Measurements from ENCODE around the gene FAM50B.

The FAM50B gene

GRCh38 chr6:3820563-3820962, 28.6 kb upstream of the FAM50B start:
- DNase-seq (ENCODE audit: low spot score), result no peak

GRCh38 chr6:3822747-3823445, 26.3 kb upstream of the FAM50B start:
- DNase-seq (ENCODE audit: low spot score), result no peak

GRCh38 chr6:3823671-3824070, 25.5 kb upstream of the FAM50B start:
- no peak for DNase-seq (ENCODE audit: low spot score)

GRCh38 chr6:3825331-3825831, 23.8 kb upstream of the FAM50B start:
- no peak for DNase-seq (ENCODE audit: low spot score)

- no peak for DNase-seq (ENCODE audit: low spot score)
Measured at GRCh38 chr6:3825851-3826581, 23.2 kb upstream of the FAM50B start.

- no peak for DNase-seq (ENCODE audit: low spot score)
Measured at GRCh38 chr6:3829285-3829684, 19.9 kb upstream of the FAM50B start.

GRCh38 chr6:3830806-3831205, 18.4 kb upstream of the FAM50B start:
- DNase-seq (ENCODE audit: low spot score), result no peak

GRCh38 chr6:3831761-3832530, 17.2 kb upstream of the FAM50B start:
- DNase-seq (ENCODE audit: low spot score), result no peak

- DNase-seq (ENCODE audit: low spot score), result no peak
Measured at GRCh38 chr6:3835055-3835731, 14.0 kb upstream of the FAM50B start.

- no peak for DNase-seq (ENCODE audit: low spot score)
Measured at GRCh38 chr6:3835785-3836184, 13.4 kb upstream of the FAM50B start.

- DNase-seq (ENCODE audit: low spot score), result no peak
Measured at GRCh38 chr6:3836566-3836965, 12.6 kb upstream of the FAM50B start.

- DNase-seq (ENCODE audit: low spot score), result no peak
Measured at GRCh38 chr6:3837781-3838180, 11.4 kb upstream of the FAM50B start.

GRCh38 chr6:3838992-3839867, 9.9 kb upstream of the FAM50B start:
- DNase-seq (ENCODE audit: low spot score), result no peak

- DNase-seq (ENCODE audit: low spot score), result no peak
Measured at GRCh38 chr6:3841066-3841454, 8.1 kb upstream of the FAM50B start.

GRCh38 chr6:3841711-3842565, 7.2 kb upstream of the FAM50B start:
- no peak for DNase-seq (ENCODE audit: low spot score)

- DNase-seq (ENCODE audit: low spot score), result no peak
Measured at GRCh38 chr6:3843379-3844096, 5.6 kb upstream of the FAM50B start.

GRCh38 chr6:3844097-3844463, 5.1 kb upstream of the FAM50B start:
- DNase-seq (ENCODE audit: low spot score), result no peak

- no peak for DNase-seq (ENCODE audit: low spot score)
Measured at GRCh38 chr6:3847521-3847920, 1.7 kb upstream of the FAM50B start.

GRCh38 chr6:3848380-3848779, 793 bp upstream of the FAM50B start:
- no peak for DNase-seq (ENCODE audit: low spot score)

Data from NAMALWA (cell line).